SJSA1 (cell line): Measurements from ENCODE around the gene SIRPA. TPM values are rescaled to one million over a fixed set of nuclear protein-coding genes. Genes with fewer than 3 reads are reported as not detected.

ENCODE experiments used
- DNase-seq, 2 experiments: peaks; one replicate each; pipeline ENCODE4 v3.0.0-alpha.2; 2015 to 2020; ENCODE audit warnings: low spot score in 2 of 2, low read depth in 1 of 2
- H3K27ac ChIP-seq: fragments of 250-450 bp; sonication (Bioruptor Pico); 2 replicates; pipeline ENCODE4 v1.5.1; 2020; ENCODE audit warnings: mild to moderate bottlenecking, moderate library complexity
- H3K27me3 ChIP-seq: fragments of 250-450 bp; sonication (Bioruptor Pico); replicated peaks from 2 replicates; pipeline ENCODE4 v1.5.1; 2020; ENCODE audit warnings: mild to moderate bottlenecking, moderate library complexity
- H3K36me3 ChIP-seq: fragments of 250-450 bp; sonication (Bioruptor Pico); 2 replicates; pipeline ENCODE4 v1.5.1; 2020; ENCODE audit warnings: mild to moderate bottlenecking
- H3K4me1 ChIP-seq: fragments of 250-450 bp; sonication (Bioruptor Pico); replicated peaks from 2 replicates; pipeline ENCODE4 v1.6.1; 2021; ENCODE audit warnings: mild to moderate bottlenecking
- H3K4me3 ChIP-seq: fragments of 250-450 bp; sonication (Bioruptor Pico); 2 replicates; pipeline ENCODE4 v1.5.1; 2020; ENCODE audit warnings: mild to moderate bottlenecking
- H3K9me3 ChIP-seq: fragments of 250-450 bp; sonication (Bioruptor Pico); replicated peaks from 2 replicates; pipeline ENCODE4 v1.5.1; 2020; ENCODE audit warnings: mild to moderate bottlenecking
- total RNA-seq: library from RNA; depleted of rRNA; stranded (reverse); fragments of >200 nt; shearing (Covaris generic); gene quantifications from 2 replicates; pipeline ENCODE4 v1.2.3, GENCODE V29; 2014

The SIRPA gene
- total RNA-seq, 1 experiment from 2014 or later: 4.7 TPM

- no peak for DNase-seq
- H3K9me3 ChIP-seq: no peaks in the 10 kb centered on the region
- peaks cover 29% of the 10 kb centered on the region for H3K4me1 ChIP-seq
- H3K36me3 ChIP-seq: no peaks in the 10 kb centered on the region
- H3K4me3 ChIP-seq: no peak overlapping the region
- H3K27ac ChIP-seq: no peak overlapping the region
- H3K27me3 ChIP-seq: no peaks in the 10 kb centered on the region
Observed at GRCh38 chr20:1874450-1875182, 20.6 kb upstream of the SIRPA start.

GRCh38 chr20:1875183-1875554, 20.0 kb upstream of the SIRPA start:
- DNase-seq: no peak
- H3K36me3 ChIP-seq: no peaks in the 10 kb centered on the region

GRCh38 chr20:1875762-1876161, 19.4 kb upstream of the SIRPA start:
- no peak overlapping the region for H3K27ac ChIP-seq
- H3K9me3 ChIP-seq: no peaks in the 10 kb centered on the region

More at GRCh38 chr20:1875183-1875554, 20.0 kb upstream of the SIRPA start:
- Histone ChIP-seq H3K27ac (no peak overlapping the region), H3K9me3 (no peaks in the 10 kb centered on the region), H3K4me1 (peaks cover 29% of the 10 kb centered on the region), H3K27me3 (no peaks in the 10 kb centered on the region), H3K4me3 (no peak overlapping the region)

DNA sequence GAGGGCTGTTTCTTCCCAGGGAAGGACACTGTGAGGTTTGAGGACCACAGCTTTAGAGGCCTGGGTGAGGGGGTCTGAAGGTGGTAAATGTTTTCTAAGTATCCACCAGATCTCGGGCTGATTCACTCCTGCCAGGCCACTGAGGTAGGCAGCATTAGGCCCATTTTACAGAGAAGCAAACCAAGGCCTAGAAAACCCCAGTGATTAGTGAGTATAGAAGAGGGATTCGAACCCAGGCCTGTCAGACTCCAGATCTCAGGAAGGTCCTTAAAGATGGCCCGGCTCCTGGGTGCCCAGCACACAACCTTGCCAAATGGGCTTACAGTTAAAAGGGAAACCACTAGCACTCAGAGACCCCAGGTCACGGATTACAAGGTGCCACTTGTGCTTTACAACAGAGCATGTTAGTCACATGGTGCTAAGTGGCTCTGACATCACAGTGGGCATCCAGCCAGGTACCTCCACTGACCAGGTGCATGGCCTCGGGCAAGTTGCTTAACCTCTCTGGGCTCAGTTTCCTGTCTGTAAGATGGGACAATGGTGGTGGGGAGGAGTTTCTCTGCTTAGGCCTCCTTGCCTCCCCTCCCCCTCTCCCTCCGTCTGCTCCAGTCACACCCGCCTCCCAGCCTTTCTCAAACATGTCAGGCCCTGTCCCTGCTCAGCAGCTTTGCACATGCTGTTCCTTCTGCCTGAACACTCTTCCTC, 18.8 kb upstream of the SIRPA start:
- Histone ChIP-seq H3K9me3 (no peaks in the 10 kb centered on the region), H3K27ac (no peak overlapping the region), H3K36me3 (no peaks in the 10 kb centered on the region), H3K4me3 (no peak overlapping the region), H3K27me3 (no peaks in the 10 kb centered on the region), H3K4me1 (peaks cover 29% of the 10 kb centered on the region)
- DNase-seq: peak in 1 of 2 experiments; percentile 12

More at GRCh38 chr20:1875762-1876161, 19.4 kb upstream of the SIRPA start:
- Histone ChIP-seq H3K4me3 (no peak overlapping the region), H3K27me3 (no peaks in the 10 kb centered on the region), H3K36me3 (no peaks in the 10 kb centered on the region), H3K4me1 (peaks cover 29% of the 10 kb centered on the region)
- peak; percentile 55 to 65 for DNase-seq

GRCh38 chr20:1876975-1877608, 18.1 kb upstream of the SIRPA start:
- no peak for DNase-seq
- Histone ChIP-seq H3K4me1 (peaks cover 29% of the 10 kb centered on the region), H3K36me3 (no peaks in the 10 kb centered on the region), H3K9me3 (no peaks in the 10 kb centered on the region), H3K4me3 (no peak overlapping the region), H3K27ac (no peak overlapping the region), H3K27me3 (no peaks in the 10 kb centered on the region)

DNA sequence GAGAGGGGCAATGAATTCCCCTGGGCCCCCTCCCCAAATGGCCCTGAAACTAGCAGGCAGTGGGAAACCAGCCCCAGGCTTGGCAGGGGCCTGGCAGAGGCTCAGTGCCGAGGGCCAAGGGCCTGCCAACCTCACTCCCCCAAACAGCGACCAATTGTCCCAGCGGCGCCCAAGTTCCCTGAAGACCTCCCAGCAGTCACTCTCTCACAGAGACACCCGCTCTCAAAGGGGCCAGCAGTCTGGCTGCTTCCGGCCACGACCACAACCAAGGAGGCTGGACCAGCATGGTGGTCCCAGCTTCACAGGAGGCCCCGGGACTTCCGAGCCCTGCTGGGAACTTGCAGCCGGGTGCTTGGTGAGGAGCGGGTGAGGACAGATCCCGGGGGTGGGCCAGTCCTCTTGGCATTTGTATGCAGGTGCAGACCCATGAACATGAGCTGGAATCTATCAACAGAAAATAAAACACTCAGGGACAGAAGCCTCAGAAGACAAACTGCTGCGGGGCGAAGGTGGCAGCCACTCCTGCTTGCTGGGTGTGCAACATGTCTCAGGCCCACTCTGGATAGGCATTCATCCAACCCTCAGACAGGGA, 17.5 kb upstream of the SIRPA start:
- no peak overlapping the region for H3K4me3 ChIP-seq
- H3K4me1 ChIP-seq: peaks cover 29% of the 10 kb centered on the region
- H3K36me3 ChIP-seq: no peaks in the 10 kb centered on the region
- no peaks in the 10 kb centered on the region for H3K9me3 ChIP-seq
- DNase-seq: peak; percentile 57 to 58
- no peak overlapping the region for H3K27ac ChIP-seq
- H3K27me3 ChIP-seq: no peaks in the 10 kb centered on the region

- Histone ChIP-seq H3K27ac (no peak overlapping the region), H3K9me3 (no peaks in the 10 kb centered on the region), H3K4me3 (no peak overlapping the region), H3K4me1 (peaks cover 29% of the 10 kb centered on the region), H3K27me3 (no peaks in the 10 kb centered on the region), H3K36me3 (no peaks in the 10 kb centered on the region)
- no peak for DNase-seq
Observed at GRCh38 chr20:1879369-1879768, 15.8 kb upstream of the SIRPA start.

DNA sequence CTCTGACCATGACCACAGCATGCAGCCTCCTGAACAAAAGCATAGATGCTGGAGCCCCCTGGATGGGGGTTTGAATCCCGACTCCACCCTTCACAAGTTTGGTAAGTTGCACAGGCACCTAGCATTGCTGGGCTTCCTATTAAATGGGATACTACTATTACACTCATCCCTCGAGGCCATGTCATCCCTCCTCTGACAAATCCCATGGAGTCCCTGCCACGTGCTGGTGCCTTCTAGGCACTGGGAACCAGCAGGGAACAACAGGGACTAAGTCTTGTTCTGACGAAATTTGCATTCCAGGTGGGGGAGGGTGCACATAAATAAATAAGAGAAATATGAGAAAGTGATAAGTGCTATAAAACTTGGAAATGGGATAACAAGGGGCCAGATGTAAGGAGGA, 15.3 kb upstream of the SIRPA start:
- H3K27ac ChIP-seq: no peak overlapping the region
- no peak overlapping the region for H3K4me3 ChIP-seq
- no peak for DNase-seq
- peaks cover 29% of the 10 kb centered on the region for H3K4me1 ChIP-seq
- no peaks in the 10 kb centered on the region for H3K9me3 ChIP-seq
- H3K27me3 ChIP-seq: no peaks in the 10 kb centered on the region
- H3K36me3 ChIP-seq: no peaks in the 10 kb centered on the region

- H3K27ac ChIP-seq: no peak overlapping the region
- H3K4me1 ChIP-seq: peaks cover 21% of the 10 kb centered on the region
- H3K4me3 ChIP-seq: no peak overlapping the region
- no peaks in the 10 kb centered on the region for H3K27me3 ChIP-seq
- no peaks in the 10 kb centered on the region for H3K9me3 ChIP-seq
- DNase-seq: no peak
- H3K36me3 ChIP-seq: no peaks in the 10 kb centered on the region
Observed at GRCh38 chr20:1880529-1881239, 14.5 kb upstream of the SIRPA start.

DNA sequence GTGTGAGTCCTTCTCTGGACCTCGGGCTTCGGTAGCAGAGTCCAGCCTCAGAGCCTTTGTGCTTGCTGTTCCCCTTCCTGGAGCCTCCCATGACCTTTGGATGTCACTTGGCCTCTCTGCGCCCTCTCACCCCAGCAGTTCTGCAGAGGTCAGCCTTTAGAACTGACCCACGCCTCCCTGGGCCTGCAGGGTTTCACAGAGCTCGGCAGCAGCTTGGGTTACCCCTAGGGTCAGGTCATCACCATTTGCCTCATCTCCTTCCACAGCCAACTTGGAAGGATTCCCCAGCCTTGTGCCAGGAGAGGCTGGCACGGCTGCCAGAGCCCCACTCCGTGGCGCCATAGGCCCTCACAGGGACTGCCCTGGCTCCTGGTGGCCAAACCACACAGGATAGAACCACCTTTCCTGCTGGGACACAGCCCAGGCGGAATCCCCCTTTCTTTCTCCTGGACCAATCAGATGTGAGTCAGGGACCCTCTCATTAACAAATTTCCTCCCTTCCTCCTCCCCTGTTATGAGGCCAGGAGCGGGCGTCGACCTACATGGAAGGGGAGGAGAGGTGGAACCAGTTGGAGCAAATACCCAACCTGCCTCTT, 13.9 kb upstream of the SIRPA start:
- Histone ChIP-seq H3K27ac (no peak overlapping the region), H3K9me3 (no peaks in the 10 kb centered on the region), H3K4me3 (no peak overlapping the region), H3K4me1 (peaks cover 15% of the 10 kb centered on the region), H3K27me3 (no peaks in the 10 kb centered on the region), H3K36me3 (no peaks in the 10 kb centered on the region)
- DNase-seq: no peak

DNA sequence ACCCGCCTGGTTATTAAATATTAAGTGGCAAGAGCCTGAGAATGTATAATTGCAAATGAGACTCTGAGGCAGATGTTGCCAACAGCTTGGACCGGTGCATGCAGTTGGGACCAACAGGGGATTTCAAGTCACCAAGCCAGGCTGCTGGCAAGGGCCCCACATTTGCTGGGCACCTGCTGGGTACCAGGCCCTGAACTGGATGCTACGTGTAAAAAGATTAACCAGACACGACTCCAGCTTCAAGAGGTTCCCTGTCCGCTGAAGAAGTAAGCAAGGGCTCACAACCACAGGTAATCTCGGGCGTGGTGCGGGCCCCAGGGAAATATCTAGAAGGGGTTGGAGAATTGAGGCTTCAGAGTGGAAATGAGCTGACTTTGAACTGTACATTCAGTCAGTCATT, 13.2 kb upstream of the SIRPA start:
- H3K9me3 ChIP-seq: no peaks in the 10 kb centered on the region
- DNase-seq: no peak

GRCh38 chr20:1883986-1884385, 11.2 kb upstream of the SIRPA start:
- no peak for DNase-seq
- no peaks in the 10 kb centered on the region for H3K9me3 ChIP-seq
- no peaks in the 10 kb centered on the region for H3K4me1 ChIP-seq
- no peaks in the 10 kb centered on the region for H3K27me3 ChIP-seq
- no peak overlapping the region for H3K27ac ChIP-seq
- H3K4me3 ChIP-seq: no peak overlapping the region
- no peaks in the 10 kb centered on the region for H3K36me3 ChIP-seq

More for the DNA sequence above, 13.2 kb upstream of the SIRPA start:
- no peak overlapping the region for H3K4me3 ChIP-seq
- H3K36me3 ChIP-seq: no peaks in the 10 kb centered on the region
- H3K27me3 ChIP-seq: no peaks in the 10 kb centered on the region
- no peak overlapping the region for H3K27ac ChIP-seq
- H3K4me1 ChIP-seq: peaks cover 11% of the 10 kb centered on the region

DNA sequence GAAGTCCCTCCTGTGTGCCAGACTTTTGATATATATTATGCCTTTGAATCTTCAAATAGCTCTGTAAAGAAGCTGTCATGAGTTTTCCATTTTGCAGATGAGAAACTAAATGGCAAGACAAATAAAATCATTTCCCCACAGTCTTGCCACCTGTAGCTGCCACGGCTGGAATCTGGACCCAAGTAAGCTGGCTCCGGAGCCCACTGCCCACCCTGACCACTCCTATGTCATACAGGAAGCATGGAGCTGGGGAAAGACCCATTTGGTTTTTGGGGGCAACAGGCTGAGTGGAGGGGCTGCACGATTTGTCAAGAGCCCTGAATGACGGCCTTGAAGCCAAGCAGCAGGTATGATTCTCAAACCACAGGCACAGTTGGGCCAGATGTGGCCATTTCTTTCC, 10.0 kb upstream of the SIRPA start:
- H3K27ac ChIP-seq: no peak overlapping the region
- no peak for DNase-seq
- no peaks in the 10 kb centered on the region for H3K27me3 ChIP-seq
- no peaks in the 10 kb centered on the region for H3K9me3 ChIP-seq
- no peak overlapping the region for H3K4me3 ChIP-seq
- H3K36me3 ChIP-seq: no peaks in the 10 kb centered on the region
- H3K4me1 ChIP-seq: no peaks in the 10 kb centered on the region
